DND-41 (cell line): Measurements from ENCODE around the gene HEY2.

ENCODE experiments used
- ATAC-seq: fragments of 200-7000 bp; cut with Tn5 transposase; 3 replicates; pipeline ENCODE4 v1.9.1; 2021; ENCODE audit warnings: low read depth; ENCODE audit not compliant: insufficient read depth
- DNase-seq: peaks from one replicate; pipeline ENCODE4 v3.0.0-alpha.2; 2020
- H2AFZ ChIP-seq: 2 replicates; pipeline ENCODE4 v1.6.0; 2012; ENCODE audit warnings: low read depth, low read length
- H3K27ac ChIP-seq: 2 replicates; pipeline ENCODE4 v1.5.1; 2012; ENCODE audit warnings: low read length, inconsistent platforms
- H3K27me3 ChIP-seq: fragments of 200-600 bp; sonication (generic); 2 replicates; pipeline ENCODE4 v1.6.0; 2012; ENCODE audit warnings: low read length, mild to moderate bottlenecking, inconsistent platforms; ENCODE audit not compliant: insufficient read depth, poor library complexity
- H3K36me3 ChIP-seq: 2 replicates; pipeline ENCODE4 v1.5.1; 2012; ENCODE audit warnings: low read length, inconsistent platforms; ENCODE audit not compliant: insufficient read depth
- H3K4me1 ChIP-seq: 2 replicates; pipeline ENCODE4 v1.5.1; 2012; ENCODE audit warnings: mild to moderate bottlenecking, low read length; ENCODE audit not compliant: insufficient read depth
- H3K4me2 ChIP-seq: 2 replicates; pipeline ENCODE4 v1.6.0; 2012; ENCODE audit warnings: mild to moderate bottlenecking, moderate library complexity, low read length, inconsistent platforms; ENCODE audit not compliant: insufficient read depth
- H3K4me3 ChIP-seq, 2 experiments: fragments of 200-600 bp in 1 of 2; shearing (Covaris generic) in 1 of 2; 2 replicates each; pipeline ENCODE4 v1.5.1; 2012 to 2016; ENCODE audit warnings: inconsistent platforms in 2 of 2, low read length in 2 of 2, mild to moderate bottlenecking in 2 of 2, low read depth in 1 of 2, moderate library complexity in 1 of 2
- H3K79me2 ChIP-seq: 2 replicates; pipeline ENCODE4 v1.6.0; 2012; ENCODE audit warnings: low read length, inconsistent platforms; ENCODE audit not compliant: insufficient read depth
- H3K9ac ChIP-seq: 2 replicates; pipeline ENCODE4 v1.6.0; 2012; ENCODE audit warnings: low read depth, mild to moderate bottlenecking, inconsistent platforms, low read length, moderate library complexity
- H3K9me3 ChIP-seq: 2 replicates; pipeline ENCODE4 v1.5.1; 2012; ENCODE audit warnings: low read length, moderate library complexity, mild to moderate bottlenecking, inconsistent platforms; ENCODE audit not compliant: insufficient read depth, severe bottlenecking
- H4K20me1 ChIP-seq: 2 replicates; pipeline ENCODE4 v1.6.0; 2012; ENCODE audit warnings: low read length; ENCODE audit not compliant: insufficient read depth
- CTCF ChIP-seq: IDR thresholded peaks from 2 replicates; pipeline ENCODE4 v1.5.1; 2012; ENCODE audit warnings: borderline replicate concordance, low read length, moderate library complexity, mild to moderate bottlenecking; ENCODE audit not compliant: poor library complexity, severe bottlenecking; ENCODE audit errors: extremely low read depth
- EZH2 ChIP-seq: IDR thresholded peaks from 3 replicates; pipeline ENCODE4 v1.6.1; 2012; ENCODE audit warnings: borderline replicate concordance, low read depth, mild to moderate bottlenecking, moderate library complexity, low read length, inconsistent platforms; ENCODE audit not compliant: severe bottlenecking

The HEY2 gene

GRCh38 chr6:125745281-125746018 lies 4.0 kb upstream of the HEY2 start:
- DNase-seq (no peak), ATAC-seq (no peak)
- H3K4me1 ChIP-seq, result peaks cover 13% of the 10 kb centered on the region
- H3K4me3 ChIP-seq, result no peak overlapping the region
- no peak overlapping the region for H3K9ac ChIP-seq
- no peaks in the 10 kb centered on the region for H3K36me3 ChIP-seq
- no peaks in the 10 kb centered on the region for H3K79me2 ChIP-seq
- H4K20me1 ChIP-seq, result no peaks in the 10 kb centered on the region
- TF ChIP-seq EZH2 (no peak), CTCF (no peak)
- no peaks in the 10 kb centered on the region for H3K9me3 ChIP-seq
- no peak overlapping the region; the same call in 1 of the 2 replicates for H2AFZ ChIP-seq
- H3K27ac ChIP-seq, result no peak overlapping the region
- no peak overlapping the region for H3K4me2 ChIP-seq
- peaks cover 5% of the 10 kb centered on the region for H3K27me3 ChIP-seq

- Histone ChIP-seq H3K4me2 (peak overlapping the region; percentile 63; the same call in 1 of the 2 replicates), H3K27me3 (peaks cover 9% of the 10 kb centered on the region), H3K4me3 (no peak overlapping the region), H4K20me1 (no peaks in the 10 kb centered on the region), H3K9me3 (no peaks in the 10 kb centered on the region), H3K79me2 (no peaks in the 10 kb centered on the region), H3K36me3 (no peaks in the 10 kb centered on the region), H2AFZ (no peak overlapping the region; the same call in 1 of the 2 replicates), H3K27ac (no peak overlapping the region), H3K9ac (no peak overlapping the region), H3K4me1 (peaks cover 13% of the 10 kb centered on the region)
- TF ChIP-seq CTCF (no peak), EZH2 (no peak)
- DNase-seq (no peak), ATAC-seq (no peak)
Measured at GRCh38 chr6:125746019-125746414, 3.4 kb upstream of the HEY2 start.

- Histone ChIP-seq H3K9ac (peak overlapping the region; percentile 46), H4K20me1 (no peaks in the 10 kb centered on the region), H3K27ac (peak overlapping the region; percentile 44; the same call in 1 of the 2 replicates), H3K4me2 (peak overlapping the region; percentile 63), H3K4me3 (peak overlapping the region; percentile 10 to 55; a peak in 3 of 4 replicates), H3K9me3 (no peaks in the 10 kb centered on the region), H3K36me3 (no peaks in the 10 kb centered on the region), H2AFZ (peak overlapping the region; percentile 67), H3K27me3 (peaks cover 16% of the 10 kb centered on the region), H3K4me1 (peaks cover 13% of the 10 kb centered on the region), H3K79me2 (no peaks in the 10 kb centered on the region)
- peak; percentile 77 for DNase-seq
- peak; percentile 97 for ATAC-seq
- TF ChIP-seq CTCF (peak; percentile 16), EZH2 (no peak)
Measured at GRCh38 chr6:125746731-125747588, 2.5 kb upstream of the HEY2 start.
